ENCODE results near the gene SHB. TPM values are rescaled to one million over a fixed set of nuclear protein-coding genes. Genes with fewer than 3 reads are reported as not detected.

SHB gene
- total and polyA plus RNA-seq, 2 of the 13 experiments (the other 11 are each of a cell fraction or from before 2014, with no cell fraction given), result 19.4 to 20.7 TPM

GRCh38 chr9:38066914-38067858 is 1.8 kb downstream of the SHB start (continued):
- TF ChIP-seq PRDM10 (CRISPR knock-in tag; IDR thresholded peaks at IDR 0.05; ENCODE audit: low read depth), result no peak
- no peak; the same call in 1 of the 2 replicates for TF ChIP-seq ZNF674 (CRISPR knock-in tag; IDR thresholded peaks at IDR 0.05; ENCODE audit: low read depth)
- TF ChIP-seq ZNF333 (CRISPR knock-in tag; IDR thresholded peaks at IDR 0.05; ENCODE audit: borderline replicate concordance), result no peak
- no peak for TF ChIP-seq GFI1 (CRISPR knock-in tag; IDR thresholded peaks at IDR 0.05; ENCODE audit: borderline replicate concordance)
- TF ChIP-seq MIER3 (CRISPR knock-in tag; IDR thresholded peaks at IDR 0.05; ENCODE audit: borderline replicate concordance), result no peak
- no peak for TF ChIP-seq FOXA3 (CRISPR knock-in tag; IDR thresholded peaks at IDR 0.05)
- TF ChIP-seq ARNT2 (CRISPR knock-in tag; IDR thresholded peaks at IDR 0.05; ENCODE audit: low read depth), result 0 out of 2 replicates have a peak, but pooled peaks have one; percentile 17
- peak; percentile 40; the same call in 1 of the 2 replicates for TF ChIP-seq ZNF234 (CRISPR knock-in tag; conservative IDR thresholded peaks at IDR 0.05)
- TF ChIP-seq ZNF788 (CRISPR knock-in tag; IDR thresholded peaks at IDR 0.05; ENCODE audit: borderline replicate concordance), result 0 out of 2 replicates have a peak, but pooled peaks have one; percentile 29
- no peak for TF ChIP-seq ZBTB20 (CRISPR knock-in tag; IDR thresholded peaks at IDR 0.05; ENCODE audit: borderline replicate concordance, low read depth)
- 0 out of 2 replicates have a peak, but pooled peaks have one; percentile 25 for TF ChIP-seq ZNF546 (CRISPR knock-in tag; conservative IDR thresholded peaks at IDR 0.05)
- no peak for TF ChIP-seq FOXO4 (CRISPR knock-in tag; conservative IDR thresholded peaks at IDR 0.05)
- no peak for TF ChIP-seq ZNF205 (CRISPR knock-in tag; IDR thresholded peaks at IDR 0.05)
- no peak for TF ChIP-seq ZNF207 (IDR thresholded peaks at IDR 0.05; ENCODE audit: borderline replicate concordance)
- no peak for TF ChIP-seq MTA1 (CRISPR knock-in tag; IDR thresholded peaks at IDR 0.05; ENCODE audit: borderline replicate concordance)
- TF ChIP-seq ZFAT (CRISPR knock-in tag; conservative IDR thresholded peaks at IDR 0.05), result no peak
- TF ChIP-seq, protein P1, sequence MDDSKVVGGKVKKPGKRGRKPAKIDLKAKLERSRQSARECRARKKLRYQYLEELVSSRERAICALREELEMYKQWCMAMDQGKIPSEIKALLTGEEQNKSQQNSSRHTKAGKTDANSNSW (CRISPR knock-in tag; IDR thresholded peaks at IDR 0.05; ENCODE audit: borderline replicate concordance), result no peak
- TF ChIP-seq ZNF251 (CRISPR knock-in tag; IDR thresholded peaks at IDR 0.05), result no peak
- TF ChIP-seq, protein P2, sequence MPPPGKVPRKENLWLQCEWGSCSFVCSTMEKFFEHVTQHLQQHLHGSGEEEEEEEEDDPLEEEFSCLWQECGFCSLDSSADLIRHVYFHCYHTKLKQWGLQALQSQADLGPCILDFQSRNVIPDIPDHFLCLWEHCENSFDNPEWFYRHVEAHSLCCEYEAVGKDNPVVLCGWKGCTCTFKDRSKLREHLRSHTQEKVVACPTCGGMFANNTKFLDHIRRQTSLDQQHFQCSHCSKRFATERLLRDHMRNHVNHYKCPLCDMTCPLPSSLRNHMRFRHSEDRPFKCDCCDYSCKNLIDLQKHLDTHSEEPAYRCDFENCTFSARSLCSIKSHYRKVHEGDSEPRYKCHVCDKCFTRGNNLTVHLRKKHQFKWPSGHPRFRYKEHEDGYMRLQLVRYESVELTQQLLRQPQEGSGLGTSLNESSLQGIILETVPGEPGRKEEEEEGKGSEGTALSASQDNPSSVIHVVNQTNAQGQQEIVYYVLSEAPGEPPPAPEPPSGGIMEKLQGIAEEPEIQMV (CRISPR knock-in tag; IDR thresholded peaks at IDR 0.05; ENCODE audit: low read depth), result no peak
- no peak for TF ChIP-seq ZNF782 (CRISPR knock-in tag; IDR thresholded peaks at IDR 0.05; ENCODE audit: borderline replicate concordance)
- no peak for TF ChIP-seq WIZ (CRISPR knock-in tag; IDR thresholded peaks at IDR 0.05)

All from HepG2 (cell line).